AG04449 (cell line): ENCODE measurements around the gene TMEM98.
"Not testable (repeated sequence)": the region's sequence is repeated elsewhere in the genome, so short reads cannot be mapped to it uniquely, and the experiment has no call there.

Experiments used
- CTCF ChIA-PET: fragments of 350-600 bp; formaldehyde crosslinking; extraction: SDS; loops from one replicate; lab custom pipeline; 2021; ENCODE audit warnings: antibody characterized with exemption; lab: Yijun Ruan, JAX
- POLR2A ChIA-PET: fragments of 400-600, 350-600 bp; formaldehyde crosslinking; extraction: SDS; loops from one replicate; lab custom pipeline; 2020; ENCODE audit warnings: antibody characterized with exemption, inconsistent platforms; lab: Yijun Ruan, JAX
- DNase-seq: peaks from one replicate; pipeline ENCODE4 v3.0.0-alpha.2; 2010; ENCODE audit warnings: low read depth, low spot score
- H3K4me3 ChIP-seq: 2 replicates; pipeline ENCODE4 v1.5.1; 2011; ENCODE audit warnings: low read depth, mild to moderate bottlenecking, control low read depth, low read length
- CTCF ChIP-seq: IDR thresholded peaks from one replicate; pipeline ENCODE4 v1.5.1; 2011; ENCODE audit warnings: mild to moderate bottlenecking, moderate library complexity, low read length, control low read depth, inconsistent platforms; ENCODE audit not compliant: insufficient read depth; ENCODE audit errors: missing control alignments

The TMEM98 gene

DNA sequence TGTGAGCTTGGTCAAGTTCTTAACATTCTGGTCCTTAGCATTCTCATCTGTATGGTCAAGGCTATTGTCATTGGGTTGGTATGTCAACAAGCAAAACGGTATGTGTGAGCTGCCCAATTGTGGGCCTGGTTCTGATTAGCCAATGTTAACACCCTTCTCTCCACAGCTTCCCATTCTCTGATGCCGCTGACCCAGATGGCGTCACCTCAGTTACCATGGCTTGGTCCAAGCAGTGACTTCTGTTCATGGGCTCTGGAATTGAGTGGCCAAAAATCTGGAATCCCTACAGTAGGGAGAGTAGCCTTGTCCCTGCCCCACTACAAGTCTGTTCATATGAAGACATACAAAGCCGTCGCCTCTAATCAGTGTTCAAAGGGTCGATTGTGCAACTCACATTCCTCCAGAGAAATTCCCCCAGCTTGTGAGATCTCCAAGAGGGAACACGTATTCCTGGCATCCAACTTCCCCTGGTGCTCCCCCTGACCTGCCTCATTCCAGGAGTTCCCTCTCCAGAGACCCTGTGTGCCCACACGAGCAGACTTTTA lies 15.8 kb downstream of the TMEM98 start:
- DNase-seq: peak; percentile 59
- ChIA-PET CTCF (interaction anchor here (1.1 to 1.8 kb wide), 3 partner anchors 8 to 54 kb away, joined by 3 to 6 read pairs (median 5); partner anchors contain the start of gene TMEM98), POLR2A (interaction anchor here (1.3 kb wide), 1 partner anchor 15 kb away, joined by 3 read pairs; no protein-coding TSS in a partner anchor)
- H3K4me3 ChIP-seq: no peak overlapping the region
- TF ChIP-seq CTCF: no peak

DNA sequence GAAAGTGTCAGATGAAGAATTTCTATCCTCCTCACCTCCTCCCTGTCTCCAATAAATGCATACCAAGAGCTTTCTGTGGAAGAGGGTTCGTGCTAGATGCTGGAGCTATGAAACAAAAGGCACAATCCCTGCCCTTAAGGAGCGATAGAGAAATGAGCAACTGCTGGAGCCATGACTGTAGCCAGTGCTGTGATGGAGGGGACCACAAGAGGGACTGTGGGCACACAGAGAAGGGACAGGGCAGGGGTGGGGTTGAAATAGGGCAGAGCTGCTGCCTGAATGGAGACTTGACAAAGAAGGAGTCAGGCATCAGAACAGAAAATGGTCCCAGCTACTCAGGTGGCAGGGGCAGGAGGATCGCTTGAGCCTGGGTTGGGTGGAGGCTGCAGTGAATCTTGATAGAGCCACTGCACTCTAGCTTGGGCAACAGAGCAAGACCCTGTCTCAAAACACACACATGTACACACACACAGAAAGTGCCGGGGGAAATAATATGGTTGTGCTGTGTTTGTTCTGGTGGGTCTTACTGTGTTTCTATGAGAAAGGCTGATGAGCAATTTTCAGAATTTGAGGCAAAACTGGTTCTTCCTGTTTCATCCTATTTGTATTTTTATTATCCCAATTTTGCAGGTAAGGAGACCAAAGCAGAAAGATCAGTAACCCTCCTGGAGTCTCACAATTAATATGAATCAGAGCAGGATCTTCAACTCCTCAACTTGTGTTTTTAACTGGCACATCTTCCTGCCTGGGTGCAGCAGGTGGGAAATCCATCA lies 16.5 kb downstream of the TMEM98 start:
- no peak for DNase-seq
- POLR2A ChIA-PET: interaction anchor here (1.3 kb wide), 1 partner anchor 16 kb away, joined by 3 read pairs; no protein-coding TSS in a partner anchor
- H3K4me3 ChIP-seq: no peak overlapping the region
- CTCF ChIA-PET: interaction anchor here (1.1 to 1.8 kb wide), 3 partner anchors 9 to 54 kb away, joined by 3 to 6 read pairs (median 5); partner anchors contain the start of gene TMEM98
- no peak for TF ChIP-seq CTCF

DNA sequence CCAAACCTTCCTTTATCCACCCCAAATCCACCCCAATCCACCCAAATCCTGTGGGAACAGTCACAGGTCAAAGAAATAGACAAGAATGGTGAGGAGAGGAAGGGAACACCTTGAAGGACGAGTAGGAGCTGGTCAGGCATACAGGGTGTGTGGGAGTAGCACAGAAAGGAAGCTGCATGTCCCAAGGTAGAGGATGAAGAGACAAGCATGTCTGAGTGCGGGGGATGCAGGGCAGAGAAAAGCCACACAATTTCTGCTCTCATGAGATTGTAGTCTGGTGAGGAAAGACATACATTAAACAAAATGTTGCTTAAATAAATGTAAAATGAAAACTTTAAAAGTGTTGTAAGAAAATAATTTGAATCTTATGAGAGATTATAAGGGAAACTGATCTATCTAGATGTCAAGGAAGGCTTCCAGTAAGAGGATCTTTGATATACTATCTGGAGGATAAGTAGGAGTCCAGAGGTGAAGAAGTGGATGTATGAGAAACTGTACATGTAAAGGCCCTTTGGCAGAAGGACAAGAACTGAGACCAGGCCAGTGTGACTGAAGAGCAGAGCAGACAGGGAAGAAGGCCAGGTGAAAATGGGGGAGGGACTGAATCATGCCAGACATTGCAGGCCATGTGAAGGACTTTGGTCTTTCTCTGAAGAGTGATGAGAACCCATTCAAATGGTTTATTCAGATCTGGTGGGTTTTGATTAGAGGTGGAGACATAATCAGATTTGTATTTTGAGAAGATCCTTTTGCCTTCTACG lies 18.6 kb downstream of the TMEM98 start:
- POLR2A ChIA-PET: no interaction called here
- no peak overlapping the region for H3K4me3 ChIP-seq
- CTCF ChIA-PET: interaction anchor here (3.5 kb wide), 1 partner anchor 10 kb away, joined by 21 read pairs; no protein-coding TSS in a partner anchor
- DNase-seq: no peak
- TF ChIP-seq CTCF: no peak

DNA sequence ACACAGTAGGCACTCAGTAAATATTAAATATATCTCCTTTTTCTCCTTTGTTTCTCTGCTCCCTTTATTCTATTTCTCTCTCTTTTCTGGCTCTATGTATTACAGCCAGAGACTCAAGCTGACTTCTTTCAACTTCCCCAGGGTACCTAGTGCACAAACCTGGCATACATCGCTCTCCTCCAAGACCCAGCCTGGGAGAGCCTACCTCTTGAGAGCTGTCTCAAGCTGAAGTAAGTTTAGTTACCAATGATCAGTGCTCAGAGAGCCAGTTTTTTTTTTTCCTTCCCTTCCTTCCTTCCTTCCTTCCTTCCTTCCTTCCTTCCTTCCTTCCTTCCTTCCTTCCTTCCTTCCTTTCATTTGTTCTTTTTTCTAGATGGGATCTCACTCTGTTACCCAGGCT lies 19.8 kb downstream of the TMEM98 start:
- ChIA-PET POLR2A (no interaction called here), CTCF (interaction anchor here (3.5 kb wide), 1 partner anchor 11 kb away, joined by 21 read pairs; no protein-coding TSS in a partner anchor)
- no peak for DNase-seq
- H3K4me3 ChIP-seq: no peak overlapping the region
- TF ChIP-seq CTCF: no peak

GRCh38 chr17:32949181-32949580 lies 21.2 kb downstream of the TMEM98 start:
- ChIA-PET CTCF (interaction anchor here (1.0 kb wide), 1 partner anchor 9 kb away, joined by 3 read pairs; no protein-coding TSS in a partner anchor), POLR2A (no interaction called here)

DNA sequence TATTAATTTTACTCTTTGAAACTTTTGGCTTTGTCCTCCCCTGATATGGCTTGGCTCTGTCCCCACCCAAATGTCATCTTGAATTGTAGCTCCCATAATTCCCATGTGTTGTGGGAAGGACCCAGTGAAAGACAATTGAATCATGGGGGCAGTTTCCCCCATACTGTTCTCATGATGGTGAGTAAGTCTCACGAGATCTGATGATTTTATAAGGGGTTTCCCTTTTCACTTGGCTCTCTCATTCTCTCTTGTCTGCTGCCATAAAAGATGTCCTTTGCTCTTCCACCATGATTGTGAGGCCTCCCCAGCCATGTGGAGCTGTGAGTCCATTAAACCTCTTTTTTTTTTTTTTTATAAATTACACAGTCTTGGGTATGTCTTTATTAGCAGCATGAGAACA lies 24.5 kb downstream of the TMEM98 start:
- CTCF ChIA-PET: interaction anchor here (5.5 kb wide), 1 partner anchor 16 kb away, joined by 18 read pairs; no protein-coding TSS in a partner anchor
- POLR2A ChIA-PET, H3K4me3 ChIP-seq, DNase-seq: not testable (repeated sequence)

More at GRCh38 chr17:32949181-32949580, 21.2 kb downstream of the TMEM98 start:
- DNase-seq: no peak
- H3K4me3 ChIP-seq: no peak overlapping the region
- no peak for TF ChIP-seq CTCF
